Sigmoid colon (tissue), 7 donors: ENCODE data around the gene CXCL8. TPM values are rescaled to one million over a fixed set of nuclear protein-coding genes. Genes with fewer than 3 reads are reported as not detected.

Source experiments
- DNase-seq: peaks from one replicate; pipeline ENCODE4 v3.0.0-alpha.2; 2019
- H3K27ac ChIP-seq, 4 donors: fragments of 200-600 bp; sonication (generic); one replicate each; pipeline ENCODE4 v1.5.1; 2016 to 2019; ENCODE audit warnings: mild to moderate bottlenecking in 1 of 4
- H3K27me3 ChIP-seq, 3 donors: fragments of 200-600 bp; sonication (generic); one replicate each; pipeline ENCODE4 v1.5.1; 2019; ENCODE audit warnings: mild to moderate bottlenecking in 1 of 3
- H3K36me3 ChIP-seq, 4 donors: fragments of 200-600 bp; sonication (generic); one replicate each; pipeline ENCODE4 v1.5.1; 2016 to 2019
- H3K4me1 ChIP-seq, 4 donors: fragments of 200-600 bp; sonication (generic); one replicate each; pipeline ENCODE4 v1.5.1; 2017 to 2019
- H3K4me3 ChIP-seq, 4 donors: fragments of 200-600 bp; sonication (generic); one replicate each; pipeline ENCODE4 v1.5.1; 2017 to 2019; ENCODE audit warnings: mild to moderate bottlenecking in 2 of 4, moderate library complexity in 1 of 4
- H3K9me3 ChIP-seq, 4 donors: fragments of 200-600 bp in 3 of 4; sonication (generic) in 3 of 4; one replicate each; pipeline versions ENCODE4 v1.5.1 to v1.6.1; 2013 to 2019
- CTCF ChIP-seq, 4 experiments: fragments of 450-650 bp in 3 of 4; fragments of 200-600 bp in 1 of 4; IDR thresholded peaks; one replicate each; pipeline ENCODE4 v1.5.1; 2016 to 2019; ENCODE audit warnings: antibody characterized with exemption in 4 of 4, mild to moderate bottlenecking in 3 of 4, moderate library complexity in 2 of 4
- EP300 ChIP-seq, 4 donors: sonication (generic); formaldehyde crosslinking; IDR thresholded peaks; one replicate each; pipeline ENCODE4 v1.6.1; 2017; ENCODE audit warnings: antibody characterized with exemption in 4 of 4
- POLR2A ChIP-seq, 2 donors: fragments of 450-650 bp; IDR thresholded peaks; one replicate each; pipeline ENCODE4 v1.6.1; 2016; ENCODE audit warnings: antibody characterized with exemption in 2 of 2, mild to moderate bottlenecking in 2 of 2, moderate library complexity in 2 of 2
- POLR2AphosphoS5 ChIP-seq, 4 donors: sonication (generic); formaldehyde crosslinking; IDR thresholded peaks; one replicate each; pipeline ENCODE4 v1.6.1; 2017; ENCODE audit warnings: antibody characterized with exemption in 4 of 4
- WGBS, 2 donors: extraction: QIAGEN DNeasy Blood & Tissue Kit; methylation state at CpG; one replicate each; pipeline ENCODE4 v1.1.7; 2013; 5-methylcytosine and 5-hydroxymethylcytosine counted together
- intact Hi-C: fragments of 100-400 bp; cut with DNase I; formaldehyde crosslinking; loops from one replicate; pipeline ENCODE4 v1.15.1; 2023
- polyA plus RNA-seq, 3 donors: library from polyadenylated mRNA; stranded (reverse); fragments of 200-250 nt; gene quantifications; one replicate each; pipeline ENCODE4 v1.2.3, GENCODE V29; 2013
- total RNA-seq, 4 donors: library from RNA; depleted of rRNA; stranded (reverse); fragments of >200 nt; gene quantifications; one replicate each; pipeline ENCODE4 v1.1.0, GENCODE V29; 2016
- donor health status: healthy with polysubstance abuse.
- donor health status: Bipolar disorder and iron deficiency.
- donor health status: healthy.

CXCL8 gene
- total and polyA plus RNA-seq, 7 donors: 0.36 to 109 (median 8.0) TPM; not detected in 1

GRCh38 chr4:73725985-73726384, 14.4 kb upstream of the CXCL8 start:
- 83 to 85% methylated on average over 1 of the region's 1 CpG for WGBS, 2 donors
- Histone ChIP-seq H3K4me3 (no peak overlapping the region), H3K27me3 (no peaks in the 10 kb centered on the region), H3K27ac (no peak overlapping the region), H3K9me3 (no peaks in the 10 kb centered on the region), H3K4me1 (peaks cover 0 to 18% (median 12%) of the 10 kb centered on the region in 4 donors), H3K36me3 (no peaks in the 10 kb centered on the region)
- intact Hi-C loops: no loop called here
- TF ChIP-seq CTCF (IDR thresholded peaks at IDR 0.05) (no peak), POLR2A (IDR thresholded peaks at IDR 0.05) (no peak), EP300 (IDR thresholded peaks at IDR 0.05) (no peak), POLR2AphosphoS5 (IDR thresholded peaks at IDR 0.05) (peak in 3 of 4 donors; percentile 33 to 57 (median 50))
- no peak for DNase-seq

GRCh38 chr4:73727685-73728084, 12.7 kb upstream of the CXCL8 start:
- intact Hi-C loops: no loop called here
- no peak for TF ChIP-seq CTCF (IDR thresholded peaks at IDR 0.05)
- no peak for TF ChIP-seq POLR2AphosphoS5 (IDR thresholded peaks at IDR 0.05)
- no peak for TF ChIP-seq EP300 (IDR thresholded peaks at IDR 0.05)
- TF ChIP-seq POLR2A (IDR thresholded peaks at IDR 0.05): no peak
- Histone ChIP-seq H3K36me3 (no peaks in the 10 kb centered on the region), H3K4me1 (peaks cover 0 to 24% (median 19%) of the 10 kb centered on the region in 4 donors), H3K9me3 (no peaks in the 10 kb centered on the region), H3K4me3 (no peak overlapping the region), H3K27me3 (no peaks in the 10 kb centered on the region), H3K27ac (no peak overlapping the region)
- WGBS, 2 donors: 80 to 85% methylated on average over 8 of the region's 8 CpGs
- DNase-seq: no peak

- no peak overlapping the region for H3K4me3 ChIP-seq
- H3K27ac ChIP-seq: no peak overlapping the region
- DNase-seq: no peak
- intact Hi-C loops: no loop called here
- H3K27me3 ChIP-seq: no peaks in the 10 kb centered on the region
- no peaks in the 10 kb centered on the region for H3K9me3 ChIP-seq
- TF ChIP-seq POLR2A (IDR thresholded peaks at IDR 0.05) (no peak), POLR2AphosphoS5 (IDR thresholded peaks at IDR 0.05) (no peak), CTCF (IDR thresholded peaks at IDR 0.05) (no peak), EP300 (IDR thresholded peaks at IDR 0.05) (no peak)
- WGBS, 2 donors: 92 to 94% methylated on average over 6 of the region's 6 CpGs
- no peaks in the 10 kb centered on the region for H3K36me3 ChIP-seq
- H3K4me1 ChIP-seq: peaks cover 0 to 28% (median 21%) of the 10 kb centered on the region in 4 donors
These were observed 12.2 kb upstream of the CXCL8 start for GRCh38 chr4:73728091-73728741.

GRCh38 chr4:73729534-73730165, 10.7 kb upstream of the CXCL8 start:
- WGBS, 2 donors: 34 to 45% methylated on average over 3 of the region's 3 CpGs
- DNase-seq: peak; percentile 85
- H3K4me1 ChIP-seq: peaks cover 0 to 35% (median 28%) of the 10 kb centered on the region in 4 donors
- H3K4me3 ChIP-seq: no peak overlapping the region
- no peak overlapping the region for H3K27ac ChIP-seq
- intact Hi-C loops: loop anchor here (2.0 to 10.0 kb wide), 4 partner anchors 67 to 405 kb away; partner anchors contain the start of gene CXCL1
- H3K9me3 ChIP-seq: no peaks in the 10 kb centered on the region
- no peaks in the 10 kb centered on the region for H3K27me3 ChIP-seq
- H3K36me3 ChIP-seq: no peaks in the 10 kb centered on the region
- no peak for TF ChIP-seq POLR2A (IDR thresholded peaks at IDR 0.05)
- peak; percentile 52 to 79 (median 74) for TF ChIP-seq CTCF (IDR thresholded peaks at IDR 0.05)
